NCI-H187 treated with DMSO at 0.1 percent for 48 hours (cell line): ENCODE results near the gene TMEM179.
"Not testable (repeated sequence)": the region's sequence is repeated elsewhere in the genome, so short reads cannot be mapped to it uniquely, and the experiment has no call there.

Experiments
- DNase-seq: peaks from one replicate; lab custom pipeline; 2025; lab: John Stamatoyannopoulos, UW

Gene TMEM179

DNA sequence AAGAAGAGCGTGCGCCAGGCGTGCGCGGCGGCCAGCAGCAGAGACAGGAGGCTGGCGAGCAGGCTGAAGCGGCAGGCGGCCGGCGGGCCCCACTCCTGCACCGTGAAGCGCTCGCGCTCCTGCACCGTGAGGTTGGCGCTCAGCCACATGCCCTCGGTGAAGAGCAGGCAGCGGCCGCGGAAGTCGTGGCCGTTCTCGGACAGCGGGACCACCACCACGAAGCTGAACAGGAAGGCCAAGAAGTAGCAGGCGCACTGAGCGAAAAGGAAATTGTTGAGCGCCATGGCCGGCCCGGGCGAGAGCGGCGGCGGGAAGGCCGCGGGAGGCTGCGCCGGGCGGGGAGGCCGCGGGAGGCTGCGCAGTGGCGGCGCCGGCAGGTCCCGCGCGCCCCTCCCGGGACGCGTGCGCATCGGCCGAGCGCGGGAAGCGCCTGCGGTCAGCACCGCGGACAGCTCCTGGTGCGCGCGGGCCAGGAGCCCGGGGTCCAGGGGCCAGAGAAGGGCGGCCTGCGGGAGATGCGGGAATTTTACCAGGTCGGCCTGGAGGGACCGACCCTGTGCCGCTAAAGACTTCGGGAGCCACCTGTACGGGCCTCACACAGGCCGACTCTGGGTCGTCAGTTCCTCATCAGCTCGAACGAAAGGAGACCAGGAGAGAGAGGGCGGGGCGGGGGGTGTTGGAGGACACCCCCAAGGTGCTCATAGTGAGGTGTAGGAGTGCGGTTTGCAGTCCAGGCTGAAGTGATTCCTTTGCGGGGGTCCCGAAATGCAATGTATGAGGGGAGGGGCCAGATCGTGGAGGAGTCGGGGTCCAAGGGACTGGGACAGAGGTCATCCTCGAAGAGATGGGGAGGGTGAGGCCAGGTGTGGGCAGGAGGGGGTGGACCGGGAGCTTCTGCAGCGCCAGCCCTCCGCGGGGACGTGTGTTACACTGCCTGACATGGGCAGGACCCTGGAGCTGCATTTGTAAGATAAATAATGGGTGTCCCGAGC is at the start of gene TMEM179:
TMEM179 (minus strand) TSS at position 315 of the 992 bp plus-strand sequence; CDS start at position 284, 31 bp downstream.
- no peak for DNase-seq

GRCh38 chr14:104654119-104654518 is 49.5 kb upstream of the TMEM179 start:
- DNase-seq = no peak

- DNase-seq = not testable (repeated sequence)
These were observed 48.8 kb upstream of the TMEM179 start for GRCh38 chr14:104653130-104653920.

- no peak for DNase-seq
These were observed 47.8 kb upstream of the TMEM179 start for GRCh38 chr14:104652386-104652785.

- no peak for DNase-seq
These were observed 47.3 kb upstream of the TMEM179 start for GRCh38 chr14:104651876-104652260.

GRCh38 chr14:104650981-104651875 is 46.7 kb upstream of the TMEM179 start:
- DNase-seq = no peak

- no peak for DNase-seq
These were observed 45.7 kb upstream of the TMEM179 start for GRCh38 chr14:104650057-104650980.

GRCh38 chr14:104647467-104648043 is 43.0 kb upstream of the TMEM179 start:
- DNase-seq = no peak

DNA sequence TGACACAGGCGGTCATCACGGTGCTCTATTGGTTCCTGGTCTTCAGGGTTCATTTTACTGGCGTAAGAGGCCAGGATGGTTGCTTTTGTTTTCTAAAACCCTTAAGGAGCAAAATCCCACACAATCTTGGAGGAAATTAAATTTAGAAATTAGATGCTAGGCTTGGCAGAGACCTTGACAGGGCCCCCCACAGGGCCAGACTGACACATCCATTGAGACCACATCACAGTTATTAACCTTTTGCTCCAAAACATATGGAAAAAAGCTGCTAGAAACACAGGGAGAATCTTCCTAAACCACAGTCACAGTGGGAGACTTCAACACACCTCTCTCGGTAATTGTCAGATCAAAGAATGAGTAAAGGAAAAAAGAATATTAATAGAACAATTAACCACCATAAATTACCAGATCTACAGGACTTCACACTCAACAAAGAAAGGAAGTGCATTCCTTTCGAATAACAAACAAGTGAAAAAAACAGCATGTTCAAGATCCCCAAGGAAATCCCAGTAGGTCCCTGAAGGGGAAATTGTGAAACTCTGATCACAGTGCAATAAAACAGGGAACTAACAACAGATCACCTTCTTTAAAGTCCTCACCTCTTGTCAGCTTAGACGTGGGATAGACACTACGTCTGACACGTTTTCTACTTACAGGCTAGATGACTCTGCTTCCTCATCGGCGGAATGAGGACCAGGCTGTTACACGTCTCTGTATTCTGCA is 40.2 kb upstream of the TMEM179 start:
- DNase-seq = no peak

DNA sequence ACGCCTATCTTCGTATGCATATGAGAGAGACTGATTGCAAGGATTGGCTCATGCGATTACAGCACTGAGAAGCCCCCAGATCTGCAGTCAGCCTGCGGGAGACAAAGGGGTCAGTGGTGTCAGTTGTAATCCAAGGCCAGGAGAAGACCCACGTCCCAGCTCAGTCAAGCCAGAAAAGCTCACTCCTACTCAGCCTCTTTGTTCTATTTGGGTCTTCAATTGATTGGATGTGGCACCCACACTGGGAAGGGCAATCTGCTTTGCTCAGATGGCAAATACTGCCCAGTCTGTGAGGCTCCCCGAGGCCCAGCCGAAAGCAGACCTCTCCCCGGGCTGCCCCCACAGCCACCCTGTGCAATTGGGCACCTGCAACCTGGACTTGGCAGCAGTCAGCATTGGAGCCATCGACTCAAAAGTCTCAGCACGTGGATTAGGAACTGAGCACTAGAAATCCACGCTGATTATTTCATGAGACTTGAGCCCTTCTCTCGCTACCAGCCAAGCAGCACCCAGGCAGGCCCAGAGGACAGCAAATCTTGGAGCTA is 39.6 kb upstream of the TMEM179 start:
- DNase-seq = no peak

DNA sequence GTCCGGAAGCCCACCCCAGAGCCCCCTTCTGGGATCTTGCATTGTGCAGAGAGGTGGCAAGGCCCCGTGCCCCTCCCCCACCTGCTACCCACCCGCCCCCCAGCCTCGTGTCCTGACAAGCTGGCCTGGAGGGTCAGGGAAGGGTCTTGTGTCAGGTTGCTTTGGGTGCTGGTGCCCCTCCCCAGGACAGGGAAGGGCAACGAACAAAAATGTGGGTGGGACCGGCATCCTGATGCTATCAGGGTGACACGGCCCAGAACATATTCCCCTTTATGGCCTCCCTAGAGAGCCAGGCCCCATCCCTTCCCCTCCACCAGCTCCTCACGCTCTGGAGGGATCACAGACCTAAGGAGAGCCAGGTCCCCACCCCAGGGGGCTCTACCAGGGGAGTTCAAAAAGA is 38.7 kb upstream of the TMEM179 start:
- no peak for DNase-seq

- no peak for DNase-seq
These were observed 37.9 kb upstream of the TMEM179 start for GRCh38 chr14:104642540-104642868.

DNA sequence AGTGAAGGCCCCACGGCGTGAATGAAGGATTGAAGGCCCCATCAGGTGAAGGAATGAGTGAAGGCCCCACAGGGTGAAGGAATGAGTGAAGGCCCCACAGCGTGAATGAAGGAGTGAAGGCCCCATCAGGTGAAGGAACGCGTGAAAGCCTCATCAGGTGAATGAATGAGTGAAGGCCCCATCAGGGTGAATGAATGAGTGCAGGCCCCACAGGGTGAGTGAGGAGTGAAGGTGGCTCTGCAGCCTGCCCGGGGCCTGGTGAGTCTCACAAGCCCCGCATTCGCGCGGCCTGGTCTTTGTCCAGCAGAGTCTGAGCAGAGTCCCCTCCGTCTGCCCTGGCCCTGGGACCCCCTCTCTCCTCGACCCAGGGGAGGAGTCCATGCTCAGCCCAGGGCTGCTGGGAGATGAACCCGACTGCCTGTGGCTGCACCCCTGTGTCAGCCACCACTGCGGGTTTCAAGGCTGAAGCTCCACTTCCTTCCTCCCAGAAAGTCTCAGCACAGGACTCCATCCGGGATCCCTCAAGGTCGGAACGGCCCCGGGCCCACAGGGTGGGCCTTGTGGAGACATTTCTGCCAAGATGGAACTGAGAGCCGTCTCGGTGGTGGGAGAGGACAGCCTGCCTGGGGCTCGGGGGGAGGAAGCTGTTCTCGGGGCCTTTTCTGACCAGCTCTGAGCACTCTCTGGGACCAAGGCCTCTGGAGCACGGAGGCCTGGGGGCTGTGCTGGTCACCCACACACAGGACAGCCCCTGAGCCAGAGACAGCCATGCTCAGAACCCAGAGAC is 37.4 kb upstream of the TMEM179 start:
- DNase-seq = no peak

DNA sequence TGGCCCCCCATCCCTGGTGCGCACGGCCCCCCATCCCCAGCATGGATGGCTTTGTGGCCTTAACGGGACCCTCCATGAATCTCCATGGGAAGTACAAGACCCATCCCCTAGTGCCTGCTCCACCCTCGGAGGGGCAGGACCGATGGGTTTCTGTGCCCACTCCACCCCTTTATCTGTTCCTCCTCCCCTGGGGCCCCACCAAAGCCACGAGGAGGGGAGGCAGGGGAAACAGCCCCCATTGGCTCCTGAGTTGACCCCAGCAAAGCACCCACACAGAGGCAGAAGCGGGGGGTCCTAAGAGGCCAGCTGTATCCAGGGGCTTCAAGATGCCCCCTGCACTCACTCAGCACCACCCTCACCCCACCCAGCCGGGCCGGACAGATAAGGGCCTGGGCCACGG is 36.1 kb upstream of the TMEM179 start:
- no peak for DNase-seq

GRCh38 chr14:104639885-104640548 is 35.4 kb upstream of the TMEM179 start:
- DNase-seq = no peak

- no peak for DNase-seq
These were observed 34.9 kb upstream of the TMEM179 start for GRCh38 chr14:104639471-104639870.

GRCh38 chr14:104638927-104639450 is 34.4 kb upstream of the TMEM179 start:
- DNase-seq = no peak

DNA sequence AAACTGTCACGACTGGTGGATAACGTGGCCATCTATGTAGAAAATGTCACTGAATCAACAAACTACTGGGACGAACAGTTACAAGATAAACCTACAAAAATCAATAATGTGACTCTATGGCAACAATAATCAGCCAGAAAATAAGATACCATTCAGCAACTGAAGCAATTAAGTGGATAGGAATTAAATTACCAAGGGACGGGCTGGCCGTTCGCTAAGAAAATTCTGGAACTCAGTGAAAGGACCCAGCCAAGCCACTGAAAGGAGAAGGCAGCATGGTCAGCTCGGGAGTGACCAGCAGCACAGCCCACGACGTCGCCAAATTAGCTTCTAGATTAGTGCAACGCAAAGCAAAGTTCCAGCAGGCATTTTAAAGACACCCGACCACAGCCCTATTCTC is 33.6 kb upstream of the TMEM179 start:
- DNase-seq = no peak
